Measurements from ENCODE around the gene SEC14L1. TPM values are rescaled to one million over a fixed set of nuclear protein-coding genes. Genes with fewer than 3 reads are reported as not detected.

Gene SEC14L1
- total and polyA plus RNA-seq, 2 of the 8 experiments (the other 6 are each of a cell fraction or from before 2014, with no cell fraction given), result 27.2 to 74.4 TPM

- TF ChIP-seq CHD7 (IDR thresholded peaks at IDR 0.05; ENCODE audit: insufficient replicate concordance, low read length) (no peak), ASH2L (IDR thresholded peaks at IDR 0.05; ENCODE audit: low read length) (no peak), RFX5 (IDR thresholded peaks at IDR 0.05; ENCODE audit: borderline replicate concordance, low read depth, low read length) (no peak), KDM4A (IDR thresholded peaks at IDR 0.05; ENCODE audit: low read depth, low read length, severe bottlenecking) (no peak), ZNF274 (IDR thresholded peaks at IDR 0.05; ENCODE audit: borderline replicate concordance, extremely low read depth, low read length) (no peak), KDM5A (IDR thresholded peaks at IDR 0.05; ENCODE audit: low read length) (no peak), EZH2 (IDR thresholded peaks at IDR 0.05; ENCODE audit: low read depth, low read length, severe bottlenecking) (no peak), EGR1 (IDR thresholded peaks at IDR 0.05; ENCODE audit: borderline replicate concordance, low read depth, low read length) (no peak), TBP (IDR thresholded peaks at IDR 0.05; ENCODE audit: low read depth, low read length) (no peak), ATF2 (IDR thresholded peaks at IDR 0.05; ENCODE audit: low read length) (no peak)
These were observed 43.1 kb upstream of the SEC14L1 start (continued) for GRCh38 chr17:77097631-77098180.
